Tibial nerve (tissue), 4 donors: Measurements from ENCODE around the gene WDR82.

ENCODE experiments used
- CTCF ChIP-seq, 5 experiments: fragments of 200-600 bp in 3 of 5; fragments of 450-650 bp in 2 of 5; sonication (generic) in 3 of 5; IDR thresholded peaks; one replicate each; pipeline ENCODE4 v1.5.1; 2016 to 2019; ENCODE audit warnings: antibody characterized with exemption in 5 of 5, mild to moderate bottlenecking in 3 of 5, moderate library complexity in 2 of 5
- EP300 ChIP-seq, 2 donors: sonication (generic); formaldehyde crosslinking; IDR thresholded peaks; one replicate each; pipeline ENCODE4 v1.6.1; 2017; ENCODE audit warnings: antibody characterized with exemption in 2 of 2, mild to moderate bottlenecking in 1 of 2
- POLR2A ChIP-seq, 2 donors: fragments of 450-650 bp; IDR thresholded peaks; one replicate each; pipeline ENCODE4 v1.6.1; 2017; ENCODE audit warnings: antibody characterized with exemption in 2 of 2, mild to moderate bottlenecking in 2 of 2, moderate library complexity in 2 of 2

GRCh38 chr3:52259035-52259434 lies 19.4 kb downstream of the WDR82 start:
- TF ChIP-seq CTCF (IDR thresholded peaks at IDR 0.05) (no peak), EP300 (IDR thresholded peaks at IDR 0.05) (no peak), POLR2A (IDR thresholded peaks at IDR 0.05) (no peak)
